GM23248 (cell line): ENCODE data around the gene PLCG1.

ENCODE experiments used
- EZH2 ChIP-seq: fragments of 200-600 bp; sonication (generic); IDR thresholded peaks from 2 replicates; pipeline ENCODE4 v1.6.1; 2018; ENCODE audit warnings: antibody characterized with exemption, mild to moderate bottlenecking; ENCODE audit not compliant: insufficient read depth, poor library complexity, severe bottlenecking
- EZH2phosphoT487 ChIP-seq: fragments of 200-600 bp; sonication (generic); IDR thresholded peaks from 2 replicates; pipeline ENCODE4 v1.6.1; 2018; ENCODE audit warnings: antibody characterized with exemption, moderate library complexity, mild to moderate bottlenecking, low read depth; ENCODE audit not compliant: insufficient read depth

- TF ChIP-seq EZH2phosphoT487 = no peak
- no peak for TF ChIP-seq EZH2
Measured at GRCh38 chr20:41143354-41143753, 6.0 kb downstream of the PLCG1 start.
